ENCODE measurements around the gene EFHC1. TPM values are rescaled to one million over a fixed set of nuclear protein-coding genes. Genes with fewer than 3 reads are reported as not detected.

The EFHC1 gene
- total and polyA plus RNA-seq, 4 donors, result 3.3 to 11.3 (median 6.9) TPM

DNA sequence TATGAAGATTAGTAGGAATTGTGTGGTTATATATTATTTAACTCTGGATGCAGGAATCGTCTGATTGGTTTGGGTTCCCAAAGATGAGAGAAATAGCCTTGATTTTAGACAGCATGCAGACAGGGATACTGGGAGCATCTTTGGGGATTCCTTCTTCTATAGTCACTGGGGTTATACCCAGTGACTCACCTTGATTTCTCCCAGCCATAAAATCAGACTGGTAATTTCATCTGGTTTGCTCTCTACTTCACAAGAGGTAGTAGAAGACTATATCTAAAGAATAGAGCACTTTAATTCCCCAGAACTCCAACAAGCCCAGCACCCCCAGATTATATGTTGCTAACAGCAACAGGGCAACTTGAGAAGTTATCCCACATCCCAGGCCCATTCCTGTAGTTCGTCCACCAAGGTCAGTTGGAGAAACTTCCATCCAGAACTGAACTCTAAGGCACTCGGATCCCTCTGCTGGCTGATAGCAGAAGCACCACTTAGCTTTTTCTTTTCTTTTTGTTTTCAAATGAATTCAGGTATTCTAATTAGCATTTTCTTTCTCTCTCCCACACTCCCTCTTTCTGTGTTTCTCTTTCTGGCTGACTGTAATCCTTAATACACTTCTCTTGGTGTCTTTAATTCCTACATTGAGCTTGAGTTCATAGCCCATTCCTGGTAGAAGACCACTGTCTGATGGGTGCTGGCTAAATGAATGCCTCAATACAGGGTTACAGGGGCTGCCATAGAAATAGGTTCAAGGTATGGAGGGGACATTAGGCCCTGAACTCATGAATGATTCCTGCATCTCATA, 20.4 kb upstream of the EFHC1 start:
- Histone ChIP-seq H3K9me3 (ENCODE audit: control insufficient read depth in 4 of 4, low read length in 3 of 4) (no peaks in the 10 kb centered on the region), H3K9ac (ENCODE audit: low read depth in 1 of 2, low read length in 2 of 2) (no peak overlapping the region), H3K36me3 (ENCODE audit: control insufficient read depth in 4 of 4, insufficient read depth in 3 of 4, low read depth in 1 of 4, low read length in 3 of 4) (peaks cover 0 to 4% (median 0%) of the 10 kb centered on the region in 4 donors), H3K4me1 (ENCODE audit: control insufficient read depth in 4 of 4, insufficient read depth in 4 of 4, low read length in 3 of 4) (no peaks in the 10 kb centered on the region), H3K27ac (ENCODE audit: low read depth in 1 of 2, low read length in 2 of 2) (no peak overlapping the region), H3K27me3 (ENCODE audit: control insufficient read depth in 4 of 4, insufficient read depth in 4 of 4, low read length in 3 of 4) (no peaks in the 10 kb centered on the region), H3K4me3 (ENCODE audit: low read depth in 1 of 3, low read length in 3 of 3) (no peak overlapping the region)
- no peak for DNase-seq (ENCODE audit: low spot score)
- no peak for TF ChIP-seq GABPA (IDR thresholded peaks at IDR 0.05 in 1 of 2, conservative IDR thresholded peaks at IDR 0.05 in 1 of 2)
- no peak for TF ChIP-seq ZBTB33 (IDR thresholded peaks at IDR 0.05)
- no peak for TF ChIP-seq SP1 (IDR thresholded peaks at IDR 0.05)
- TF ChIP-seq HNF4A (conservative IDR thresholded peaks at IDR 0.05), result no peak
- TF ChIP-seq, protein P1, sequence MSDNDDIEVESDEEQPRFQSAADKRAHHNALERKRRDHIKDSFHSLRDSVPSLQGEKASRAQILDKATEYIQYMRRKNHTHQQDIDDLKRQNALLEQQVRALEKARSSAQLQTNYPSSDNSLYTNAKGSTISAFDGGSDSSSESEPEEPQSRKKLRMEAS (IDR thresholded peaks at IDR 0.05), result no peak
- peak; percentile 88 for TF ChIP-seq CTCF (IDR thresholded peaks at IDR 0.05; ENCODE audit: low read depth, low read length, missing input control)
- no peak for TF ChIP-seq FOXA2 (IDR thresholded peaks at IDR 0.05)
- TF ChIP-seq EGR1 (IDR thresholded peaks at IDR 0.05; ENCODE audit: low read depth in 2 of 2), result no peak
- peak in 1 of 2 donors; percentile 13 for TF ChIP-seq RXRA (IDR thresholded peaks at IDR 0.05)
- TF ChIP-seq TAF1 (conservative IDR thresholded peaks at IDR 0.05), result no peak
- peak; percentile 4 for TF ChIP-seq FOXA1 (IDR thresholded peaks at IDR 0.05)
- TF ChIP-seq RAD21 (IDR thresholded peaks at IDR 0.05), result peak; percentile 95
- 33% methylated on average over 3 of the region's 3 CpGs for WGBS

DNA sequence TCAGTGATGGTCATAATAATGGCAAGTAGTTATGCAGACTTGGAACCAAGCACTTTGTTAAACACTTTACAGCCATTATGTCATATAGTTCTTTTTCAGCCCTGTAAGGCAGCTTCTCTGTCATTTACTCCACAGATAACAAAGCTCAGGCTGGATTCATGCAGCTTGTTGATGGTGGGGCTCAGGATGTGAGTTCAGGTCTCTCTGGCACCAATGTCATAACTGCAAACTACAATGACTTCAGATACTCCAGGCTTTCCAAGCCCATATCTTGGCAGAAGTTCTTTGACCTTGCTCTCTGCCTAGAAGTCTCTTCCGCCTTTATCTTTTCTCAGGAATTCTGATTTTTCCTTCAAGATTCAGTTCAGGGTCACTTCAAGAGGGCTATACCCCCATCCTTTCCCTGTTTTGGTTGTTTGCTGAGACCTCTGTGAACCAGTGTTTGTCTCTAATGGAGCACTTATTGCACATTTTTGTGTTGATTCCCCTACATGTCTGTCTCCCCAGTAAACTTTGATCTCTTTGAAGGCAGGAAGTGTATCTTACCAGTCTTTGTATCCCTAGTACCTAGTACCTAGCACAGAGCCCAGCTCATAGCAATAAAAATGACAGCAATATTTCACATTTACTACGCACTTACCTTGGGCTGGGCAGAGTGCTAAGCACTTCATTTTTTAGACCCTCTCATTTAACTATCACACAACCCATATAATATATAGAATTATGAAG, 19.7 kb upstream of the EFHC1 start:
- Histone ChIP-seq H3K4me1 (ENCODE audit: control insufficient read depth in 4 of 4, insufficient read depth in 4 of 4, low read length in 3 of 4) (no peaks in the 10 kb centered on the region), H3K27ac (ENCODE audit: low read depth in 1 of 2, low read length in 2 of 2) (no peak overlapping the region), H3K4me3 (ENCODE audit: low read depth in 1 of 3, low read length in 3 of 3) (no peak overlapping the region), H3K9ac (ENCODE audit: low read depth in 1 of 2, low read length in 2 of 2) (no peak overlapping the region), H3K9me3 (ENCODE audit: control insufficient read depth in 4 of 4, low read length in 3 of 4) (no peaks in the 10 kb centered on the region), H3K36me3 (ENCODE audit: control insufficient read depth in 4 of 4, insufficient read depth in 3 of 4, low read depth in 1 of 4, low read length in 3 of 4) (peaks cover 0 to 4% (median 0%) of the 10 kb centered on the region in 4 donors), H3K27me3 (ENCODE audit: control insufficient read depth in 4 of 4, insufficient read depth in 4 of 4, low read length in 3 of 4) (no peaks in the 10 kb centered on the region)
- no peak for DNase-seq (ENCODE audit: low spot score)
- TF ChIP-seq RXRA (IDR thresholded peaks at IDR 0.05), result no peak
- no peak for TF ChIP-seq ZBTB33 (IDR thresholded peaks at IDR 0.05)
- no peak for TF ChIP-seq HNF4G (IDR thresholded peaks at IDR 0.05)
- TF ChIP-seq SP1 (IDR thresholded peaks at IDR 0.05), result no peak
- TF ChIP-seq EGR1 (IDR thresholded peaks at IDR 0.05; ENCODE audit: low read depth in 2 of 2), result no peak
- TF ChIP-seq FOXA1 (IDR thresholded peaks at IDR 0.05), result no peak
- TF ChIP-seq TAF1 (conservative IDR thresholded peaks at IDR 0.05), result no peak
- TF ChIP-seq HNF4A (conservative IDR thresholded peaks at IDR 0.05), result no peak
- TF ChIP-seq JUND (IDR thresholded peaks at IDR 0.05), result no peak
- TF ChIP-seq YY1 (IDR thresholded peaks at IDR 0.05), result no peak
- TF ChIP-seq NR2F2 (IDR thresholded peaks at IDR 0.05), result no peak
- 64% methylated on average over 2 of the region's 2 CpGs for WGBS
